RWPE2 (cell line): ENCODE measurements around the gene SERTAD3.
"Not testable (repeated sequence)": the region's sequence is repeated elsewhere in the genome, so short reads cannot be mapped to it uniquely, and the experiment has no call there.

Experiments
- ATAC-seq: fragments of 200-7000 bp; cut with Tn5 transposase; 3 replicates; pipeline ENCODE4 v1.9.1; 2021; ENCODE audit warnings: low read depth
- DNase-seq: peaks from one replicate; pipeline ENCODE4 v3.0.0-alpha.2; 2020; ENCODE audit warnings: low spot score
- H3K27ac ChIP-seq: fragments of 450-650 bp; 2 replicates; pipeline ENCODE4 v1.5.1; 2017; ENCODE audit warnings: mild to moderate bottlenecking; ENCODE audit not compliant: poor library complexity, severe bottlenecking
- H3K27me3 ChIP-seq: fragments of 250-450 bp; sonication (Bioruptor Pico); 2 replicates; pipeline ENCODE4 v1.5.1; 2021; ENCODE audit warnings: mild to moderate bottlenecking, moderate library complexity; ENCODE audit not compliant: insufficient read depth, poor library complexity, severe bottlenecking
- H3K36me3 ChIP-seq: fragments of 250-450 bp; sonication (Bioruptor Pico); 2 replicates; pipeline ENCODE4 v1.5.1; 2020; ENCODE audit warnings: low read depth, mild to moderate bottlenecking, moderate library complexity
- H3K4me1 ChIP-seq: fragments of 250-450 bp; sonication (Bioruptor Pico); 2 replicates; pipeline ENCODE4 v1.5.1; 2021; ENCODE audit warnings: mild to moderate bottlenecking, moderate library complexity; ENCODE audit not compliant: insufficient read depth, poor library complexity, severe bottlenecking
- H3K4me3 ChIP-seq: fragments of 250-450 bp; sonication (Bioruptor Pico); 2 replicates; pipeline ENCODE4 v1.5.1; 2021; ENCODE audit warnings: mild to moderate bottlenecking, moderate library complexity; ENCODE audit not compliant: severe bottlenecking
- H3K9me3 ChIP-seq: fragments of 250-450 bp; sonication (Bioruptor Pico); 2 replicates; pipeline ENCODE4 v1.5.1; 2021; ENCODE audit warnings: mild to moderate bottlenecking, moderate library complexity; ENCODE audit not compliant: severe bottlenecking
- CTCF ChIP-seq: fragments of 450-650 bp; IDR thresholded peaks from one replicate; pipeline ENCODE4 v1.5.1; 2017; ENCODE audit warnings: mild to moderate bottlenecking, moderate library complexity; ENCODE audit not compliant: poor library complexity, severe bottlenecking

SERTAD3 gene

GRCh38 chr19:40466219-40466984 is 22.3 kb upstream of the SERTAD3 start:
- Histone ChIP-seq H3K27ac (no peak overlapping the region), H3K9me3 (no peaks in the 10 kb centered on the region), H3K27me3 (peaks cover 4% of the 10 kb centered on the region), H3K4me3 (peak overlapping the region; percentile 54), H3K36me3 (no peaks in the 10 kb centered on the region), H3K4me1 (no peaks in the 10 kb centered on the region)
- no peak for TF ChIP-seq CTCF
- DNase-seq (no peak), ATAC-seq (no peak)

- no peak for TF ChIP-seq CTCF
- ATAC-seq (peak; percentile 82), DNase-seq (peak; percentile 97)
- Histone ChIP-seq H3K9me3 (no peaks in the 10 kb centered on the region), H3K4me3 (peak within 1 kb of the TSS; percentile 54), H3K4me1 (no peaks in the 10 kb centered on the region), H3K27me3 (peaks cover 4% of the 10 kb centered on the region), H3K27ac (peak within 1 kb of the TSS; percentile 47), H3K36me3 (no peaks in the 10 kb centered on the region)
These were observed 21.6 kb upstream of the SERTAD3 start, which contains the start of gene BLVRB for GRCh38 chr19:40465557-40466218. BLVRB (minus strand) TSS chr19:40465745; CDS start chr19:40465688, 57 bp downstream.

GRCh38 chr19:40465025-40465556 is 21.0 kb upstream of the SERTAD3 start:
- Histone ChIP-seq H3K4me1 (no peaks in the 10 kb centered on the region), H3K9me3 (no peaks in the 10 kb centered on the region), H3K36me3 (no peaks in the 10 kb centered on the region), H3K27ac (peak overlapping the region; percentile 47), H3K27me3 (peaks cover 4% of the 10 kb centered on the region), H3K4me3 (peak overlapping the region; percentile 54)
- TF ChIP-seq CTCF, result no peak
- ATAC-seq (peak; percentile 1; the same call in 1 of the 3 replicates), DNase-seq (no peak)

GRCh38 chr19:40464059-40465024 is 20.2 kb upstream of the SERTAD3 start:
- H3K36me3 ChIP-seq, result no peaks in the 10 kb centered on the region
- DNase-seq, result no peak
- H3K4me1 ChIP-seq, result no peaks in the 10 kb centered on the region
- H3K27ac ChIP-seq, result peak overlapping the region; percentile 47
- H3K4me3 ChIP-seq, result peak overlapping the region; percentile 54
- ATAC-seq, result peak; percentile 37
- H3K27me3 ChIP-seq, result peaks cover 4% of the 10 kb centered on the region
- no peaks in the 10 kb centered on the region for H3K9me3 ChIP-seq
- peak; percentile 87 for TF ChIP-seq CTCF

- H3K4me1 ChIP-seq, H3K27me3 ChIP-seq, ATAC-seq, H3K4me3 ChIP-seq, H3K36me3 ChIP-seq, DNase-seq, H3K9me3 ChIP-seq: not testable (repeated sequence)
- H3K27ac ChIP-seq, result peak overlapping the region; percentile 47
These were observed 19.5 kb upstream of the SERTAD3 start for GRCh38 chr19:40463587-40464037.
